Measurements from ENCODE around the gene FETUB. TPM values are rescaled to one million over a fixed set of nuclear protein-coding genes. Genes with fewer than 3 reads are reported as not detected.
A peak's percentile ranks its signal among the peaks of the same experiment; 100 is the strongest.

Gene FETUB
- total RNA-seq, 2 donors from 2014 or later = not detected

GRCh38 chr3:186644683-186645082 is 4.5 kb downstream of the FETUB start:
- no peaks in the 10 kb centered on the region for H3K9me3 ChIP-seq
- WGBS = 31% methylated on average over 3 of the region's 3 CpGs
- peak; percentile 88 for DNase-seq (ENCODE audit: low spot score)
- no peaks in the 10 kb centered on the region for H3K27me3 ChIP-seq (replicated peaks; ENCODE audit: insufficient read depth)
- H3K4me3 ChIP-seq = no peak overlapping the region
- peak; percentile 92 for TF ChIP-seq POLR2AphosphoS5 (IDR thresholded peaks at IDR 0.05)
- TF ChIP-seq POLR2A (IDR thresholded peaks at IDR 0.05) = no peak
- no peak for TF ChIP-seq CTCF (IDR thresholded peaks at IDR 0.05)
- H3K27ac ChIP-seq = peak overlapping the region in 1 of 2 donors; percentile 3
- no peaks in the 10 kb centered on the region for H3K4me1 ChIP-seq (replicated peaks)
- no peaks in the 10 kb centered on the region for H3K36me3 ChIP-seq
- intact Hi-C loops (cut with DNase I) = no loop called here

- no peak overlapping the region for H3K27ac ChIP-seq
- H3K27me3 ChIP-seq (replicated peaks; ENCODE audit: insufficient read depth) = no peaks in the 10 kb centered on the region
- WGBS = 97% methylated on average over 4 of the region's 4 CpGs
- no peak for DNase-seq (ENCODE audit: low spot score)
- H3K4me1 ChIP-seq (replicated peaks) = no peaks in the 10 kb centered on the region
- no peak overlapping the region for H3K4me3 ChIP-seq
- TF ChIP-seq CTCF (IDR thresholded peaks at IDR 0.05) (no peak), POLR2A (IDR thresholded peaks at IDR 0.05) (no peak), POLR2AphosphoS5 (IDR thresholded peaks at IDR 0.05) (no peak)
- intact Hi-C loops (cut with DNase I) = no loop called here
- H3K9me3 ChIP-seq = no peaks in the 10 kb centered on the region
- H3K36me3 ChIP-seq = no peaks in the 10 kb centered on the region
Observed at GRCh38 chr3:186646106-186646505, 5.9 kb downstream of the FETUB start.

GRCh38 chr3:186646841-186647240 is 6.6 kb downstream of the FETUB start:
- intact Hi-C loops (cut with DNase I) = no loop called here
- no peaks in the 10 kb centered on the region for H3K36me3 ChIP-seq
- no peaks in the 10 kb centered on the region for H3K9me3 ChIP-seq
- no peak overlapping the region for H3K4me3 ChIP-seq
- 76% methylated on average over 1 of the region's 1 CpG for WGBS
- H3K27ac ChIP-seq = no peak overlapping the region
- TF ChIP-seq POLR2AphosphoS5 (IDR thresholded peaks at IDR 0.05) = no peak
- no peak for TF ChIP-seq POLR2A (IDR thresholded peaks at IDR 0.05)
- no peak for TF ChIP-seq CTCF (IDR thresholded peaks at IDR 0.05)
- H3K27me3 ChIP-seq (replicated peaks; ENCODE audit: insufficient read depth) = no peaks in the 10 kb centered on the region
- DNase-seq (ENCODE audit: low spot score) = no peak
- H3K4me1 ChIP-seq (replicated peaks) = no peaks in the 10 kb centered on the region

- no peaks in the 10 kb centered on the region for H3K4me1 ChIP-seq (replicated peaks)
- intact Hi-C loops (cut with DNase I) = no loop called here
- no peaks in the 10 kb centered on the region for H3K27me3 ChIP-seq (replicated peaks; ENCODE audit: insufficient read depth)
- no peak for TF ChIP-seq CTCF (IDR thresholded peaks at IDR 0.05)
- no peak for TF ChIP-seq POLR2A (IDR thresholded peaks at IDR 0.05)
- TF ChIP-seq POLR2AphosphoS5 (IDR thresholded peaks at IDR 0.05) = no peak
- no peak overlapping the region for H3K27ac ChIP-seq
- no peak for DNase-seq (ENCODE audit: low spot score)
- no peaks in the 10 kb centered on the region for H3K9me3 ChIP-seq
- no peaks in the 10 kb centered on the region for H3K36me3 ChIP-seq
- WGBS = 82% methylated on average over 1 of the region's 1 CpG
- no peak overlapping the region for H3K4me3 ChIP-seq
Observed at GRCh38 chr3:186648851-186649250, 8.7 kb downstream of the FETUB start.

GRCh38 chr3:186651678-186652215 is 11.5 kb downstream of the FETUB start:
- H3K4me1 ChIP-seq (replicated peaks) = no peaks in the 10 kb centered on the region
- no peak for DNase-seq (ENCODE audit: low spot score)
- no peaks in the 10 kb centered on the region for H3K27me3 ChIP-seq (replicated peaks; ENCODE audit: insufficient read depth)
- TF ChIP-seq CTCF (IDR thresholded peaks at IDR 0.05) (no peak), POLR2A (IDR thresholded peaks at IDR 0.05) (no peak), POLR2AphosphoS5 (IDR thresholded peaks at IDR 0.05) (no peak)
- H3K4me3 ChIP-seq = no peak overlapping the region
- no peak overlapping the region for H3K27ac ChIP-seq
- 84% methylated on average over 3 of the region's 3 CpGs for WGBS
- intact Hi-C loops (cut with DNase I) = no loop called here
- no peaks in the 10 kb centered on the region for H3K9me3 ChIP-seq
- no peaks in the 10 kb centered on the region for H3K36me3 ChIP-seq
